Stimulated activated CD8-positive, alpha-beta memory T cell treated with anti-CD3 and anti-CD28 coated beads, Interleukin-12 subunit alpha, Interleukin-12 subunit beta, amount 100 ng/mL, for 4 hours (primary cell): ENCODE data around the gene SNAPC2.

Experiments used
- DNase-seq: peaks from one replicate; pipeline ENCODE4 v3.0.0-alpha.2; 2020; ENCODE audit warnings: low read depth

SNAPC2 gene, protein sequence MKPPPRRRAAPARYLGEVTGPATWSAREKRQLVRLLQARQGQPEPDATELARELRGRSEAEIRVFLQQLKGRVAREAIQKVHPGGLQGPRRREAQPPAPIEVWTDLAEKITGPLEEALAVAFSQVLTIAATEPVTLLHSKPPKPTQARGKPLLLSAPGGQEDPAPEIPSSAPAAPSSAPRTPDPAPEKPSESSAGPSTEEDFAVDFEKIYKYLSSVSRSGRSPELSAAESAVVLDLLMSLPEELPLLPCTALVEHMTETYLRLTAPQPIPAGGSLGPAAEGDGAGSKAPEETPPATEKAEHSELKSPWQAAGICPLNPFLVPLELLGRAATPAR

DNA sequence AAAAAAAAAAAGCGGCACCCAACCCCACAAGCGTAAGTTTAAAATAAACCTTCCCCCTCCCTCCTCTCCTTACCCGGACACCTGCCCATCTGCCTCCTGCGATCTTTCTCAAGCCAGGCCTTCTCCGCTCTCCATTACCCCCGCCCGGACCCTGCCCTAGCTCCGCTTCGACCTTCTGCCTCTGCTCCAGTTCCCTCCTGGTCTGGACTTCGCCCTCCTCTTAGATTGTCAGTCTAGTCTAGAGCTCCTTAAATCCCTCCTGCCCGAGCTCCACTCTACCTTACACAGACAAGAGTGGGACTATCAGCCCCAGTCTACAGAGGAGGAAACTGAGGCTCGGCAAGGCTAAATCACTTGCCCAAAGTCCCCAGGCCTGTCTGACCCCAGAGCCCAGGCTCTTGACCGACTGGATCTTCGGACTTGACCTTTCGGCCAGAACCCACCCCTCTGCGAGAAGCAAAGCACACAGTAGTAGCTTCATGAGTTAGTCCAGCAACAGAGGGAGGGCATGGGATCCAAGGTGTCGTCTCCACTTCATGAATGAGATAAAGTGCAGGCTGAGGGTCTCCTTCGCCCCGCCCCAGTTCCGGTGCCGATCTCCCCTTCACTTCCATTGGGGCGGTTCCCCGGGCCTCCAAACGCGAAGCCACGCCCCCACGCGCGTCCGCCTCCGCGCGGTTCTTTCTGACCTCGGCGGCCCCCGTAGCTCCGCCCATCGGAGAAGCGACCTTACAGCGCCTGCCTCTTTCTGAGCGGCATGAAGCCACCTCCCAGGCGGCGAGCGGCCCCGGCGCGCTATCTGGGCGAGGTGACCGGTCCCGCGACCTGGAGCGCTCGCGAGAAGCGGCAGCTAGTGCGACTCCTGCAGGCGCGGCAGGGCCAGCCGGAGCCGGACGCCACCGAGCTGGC, at the start of gene SNAPC2:
TSS of gene SNAPC2 (plus strand) at position 729 of the 909 bp plus-strand sequence. CDS start at position 758, 29 bp downstream.
- DNase-seq = peak; percentile 93

DNA sequence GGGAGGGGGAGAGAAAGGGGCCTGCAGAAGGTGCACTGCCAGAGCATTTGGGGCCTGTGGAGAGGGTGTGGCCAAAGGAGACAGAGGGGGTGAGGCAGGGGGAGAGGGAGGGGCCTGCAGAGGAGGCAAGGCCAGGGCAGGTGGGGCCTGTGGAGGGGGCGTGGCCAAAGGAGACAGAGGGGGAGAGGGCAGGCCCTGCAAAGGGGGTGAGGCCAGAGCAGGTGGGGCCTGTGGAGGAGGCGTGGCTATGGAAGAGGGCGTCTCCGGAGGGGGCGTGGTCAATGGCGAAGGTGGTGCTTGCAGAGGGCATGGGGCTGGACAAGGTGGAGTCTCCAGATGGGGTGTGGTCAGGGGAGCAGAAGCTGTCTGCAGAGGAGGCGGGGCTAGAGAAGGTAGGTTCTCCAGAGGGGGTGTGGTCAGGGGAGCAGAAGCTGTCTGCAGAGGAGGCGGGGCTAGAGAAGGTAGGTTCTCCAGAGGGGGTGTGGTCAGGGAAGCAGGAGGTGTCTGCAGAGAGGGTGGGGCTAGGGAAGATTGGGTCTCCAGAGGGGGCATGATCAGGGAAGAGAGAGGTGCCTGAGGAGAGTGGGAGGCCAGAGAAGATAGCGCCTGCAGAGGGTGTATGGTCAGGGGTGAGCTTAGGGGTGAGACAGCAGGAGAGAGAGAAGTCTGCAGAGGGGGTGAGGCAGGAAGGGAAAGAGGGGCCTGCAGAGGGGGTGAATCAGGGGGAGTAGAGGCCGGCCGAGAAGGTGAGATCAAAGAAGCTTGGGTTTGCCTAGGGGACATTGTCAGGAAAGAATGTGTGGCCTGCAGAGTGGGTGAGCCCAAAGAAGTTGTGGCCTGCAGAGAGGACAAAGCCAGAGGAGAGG, 49.3 kb upstream of the SNAPC2 start:
- DNase-seq = no peak

DNA sequence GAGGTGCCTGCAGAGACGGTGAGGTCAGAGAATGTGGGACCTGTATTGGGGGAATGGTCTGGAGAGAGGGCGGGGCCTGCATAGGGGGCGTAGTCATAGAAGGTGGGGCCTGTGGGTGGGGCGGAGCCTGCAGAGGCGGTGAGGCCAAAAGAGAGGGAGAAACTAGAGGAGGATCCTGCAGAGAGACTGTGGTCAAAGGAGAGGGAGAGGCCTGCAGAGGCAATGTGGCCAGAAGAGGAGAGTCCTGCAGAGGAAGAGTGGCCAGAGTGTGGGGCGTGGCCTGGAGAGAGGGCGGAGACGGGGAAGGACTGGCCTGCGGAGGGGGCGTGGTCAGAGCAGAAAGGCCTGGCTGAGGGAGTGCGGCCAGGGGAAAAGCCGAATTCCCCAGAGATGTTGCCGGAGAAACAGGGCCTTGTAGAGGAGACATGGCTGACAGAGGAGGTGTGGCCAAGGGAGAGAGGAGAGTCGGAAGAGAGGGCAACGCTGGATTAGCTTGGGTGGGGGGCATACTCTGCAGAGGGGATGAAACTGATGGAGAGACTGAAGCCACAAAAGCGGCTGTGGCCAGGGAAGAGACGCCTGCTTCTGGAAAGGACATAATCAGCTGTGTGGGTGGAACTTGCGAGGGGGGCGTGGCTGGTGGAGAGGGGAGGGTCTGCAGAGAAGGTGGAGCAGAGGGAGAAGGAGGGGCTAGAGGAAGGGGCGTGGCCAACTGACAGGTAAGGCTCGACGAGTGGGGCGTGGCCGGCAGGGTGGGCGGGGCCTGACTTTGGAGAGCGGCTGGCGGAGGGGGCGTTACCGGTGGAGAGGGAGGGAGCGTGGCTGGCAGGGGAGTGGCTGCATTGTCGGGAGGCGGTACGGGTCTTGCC, 48.5 kb upstream of the SNAPC2 start:
- DNase-seq = peak; percentile 45

DNA sequence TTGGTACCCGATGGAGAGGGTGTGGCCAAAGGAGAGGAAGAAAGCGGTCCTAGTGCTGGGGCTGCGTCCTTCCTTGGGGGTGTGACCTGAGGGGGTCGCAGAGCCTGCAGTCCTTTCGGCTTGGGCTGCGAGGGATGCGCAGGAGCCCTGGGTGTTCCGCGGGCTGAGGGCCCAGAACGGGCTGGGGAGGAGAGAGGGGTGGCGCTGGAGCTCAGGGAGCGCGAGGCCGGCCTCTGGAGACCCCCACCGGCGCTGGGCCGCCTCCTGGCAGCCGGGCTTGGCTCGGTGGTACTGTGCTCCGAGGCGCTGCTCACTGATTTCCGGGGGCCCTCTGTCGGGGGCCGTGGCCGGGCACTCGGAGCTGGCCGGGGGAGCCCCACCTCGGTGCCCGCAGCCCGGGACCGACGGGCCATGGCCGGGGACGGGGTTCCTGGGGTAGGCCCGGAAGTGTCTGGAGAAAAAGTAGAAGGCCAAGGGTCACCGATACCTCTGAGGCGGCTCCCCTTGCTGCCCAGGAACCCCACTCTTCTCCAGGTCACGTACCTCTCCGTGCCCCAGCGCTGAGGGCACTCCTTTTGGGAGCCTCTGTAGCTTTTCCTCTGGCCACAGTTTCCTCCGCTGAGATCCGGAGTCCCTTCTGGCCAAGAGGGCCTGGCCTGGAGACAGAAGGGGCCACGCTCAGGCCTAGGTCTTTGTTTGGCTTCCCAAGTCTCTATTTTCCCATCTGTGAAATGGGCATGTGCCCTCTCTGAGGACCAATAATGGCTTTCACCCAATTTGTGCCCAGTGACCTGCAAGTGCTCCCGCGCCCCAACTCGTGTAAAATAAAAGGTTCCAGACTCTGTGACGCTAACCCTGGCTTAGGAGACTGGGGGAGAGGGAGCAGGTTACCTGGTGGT, 47.6 kb upstream of the SNAPC2 start:
- no peak for DNase-seq

DNA sequence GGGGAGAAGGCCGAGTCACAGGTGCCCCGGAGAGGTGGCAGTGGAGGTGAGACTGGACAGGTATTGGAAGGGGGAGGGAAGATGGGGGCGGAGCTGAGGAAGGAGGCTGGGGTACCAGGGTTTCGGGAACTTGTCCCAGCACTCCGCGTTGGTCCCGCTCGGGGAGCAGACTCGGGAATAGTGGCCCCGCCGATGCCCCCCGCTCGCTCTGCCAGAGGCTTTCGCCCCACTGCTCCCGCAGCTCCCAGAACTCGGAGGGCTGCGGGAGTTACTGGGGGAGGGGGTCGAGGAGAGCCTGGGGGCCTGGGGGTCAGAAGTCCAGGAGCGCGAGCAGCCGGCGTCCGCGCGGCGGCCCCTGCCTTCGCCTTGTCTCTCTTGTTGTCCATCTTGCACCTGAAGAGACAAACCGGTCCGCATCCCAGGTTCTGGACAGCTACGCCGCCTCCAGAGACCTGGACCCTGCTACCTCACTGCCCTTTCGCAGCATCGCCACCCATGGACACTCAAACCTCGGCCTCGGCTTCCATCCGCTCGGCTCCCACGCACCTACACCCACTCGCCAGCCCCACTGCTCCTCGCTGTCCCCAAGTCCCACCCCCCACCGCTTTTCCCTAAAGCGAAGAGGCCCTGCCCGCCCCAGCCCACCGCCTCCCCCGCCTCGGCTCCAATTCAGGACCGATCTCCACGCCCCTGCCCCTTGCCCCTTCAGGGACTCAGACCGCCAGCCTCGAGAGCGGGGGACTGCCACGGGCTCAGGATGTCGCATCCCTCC, 46.6 kb upstream of the SNAPC2 start:
- DNase-seq = no peak

DNA sequence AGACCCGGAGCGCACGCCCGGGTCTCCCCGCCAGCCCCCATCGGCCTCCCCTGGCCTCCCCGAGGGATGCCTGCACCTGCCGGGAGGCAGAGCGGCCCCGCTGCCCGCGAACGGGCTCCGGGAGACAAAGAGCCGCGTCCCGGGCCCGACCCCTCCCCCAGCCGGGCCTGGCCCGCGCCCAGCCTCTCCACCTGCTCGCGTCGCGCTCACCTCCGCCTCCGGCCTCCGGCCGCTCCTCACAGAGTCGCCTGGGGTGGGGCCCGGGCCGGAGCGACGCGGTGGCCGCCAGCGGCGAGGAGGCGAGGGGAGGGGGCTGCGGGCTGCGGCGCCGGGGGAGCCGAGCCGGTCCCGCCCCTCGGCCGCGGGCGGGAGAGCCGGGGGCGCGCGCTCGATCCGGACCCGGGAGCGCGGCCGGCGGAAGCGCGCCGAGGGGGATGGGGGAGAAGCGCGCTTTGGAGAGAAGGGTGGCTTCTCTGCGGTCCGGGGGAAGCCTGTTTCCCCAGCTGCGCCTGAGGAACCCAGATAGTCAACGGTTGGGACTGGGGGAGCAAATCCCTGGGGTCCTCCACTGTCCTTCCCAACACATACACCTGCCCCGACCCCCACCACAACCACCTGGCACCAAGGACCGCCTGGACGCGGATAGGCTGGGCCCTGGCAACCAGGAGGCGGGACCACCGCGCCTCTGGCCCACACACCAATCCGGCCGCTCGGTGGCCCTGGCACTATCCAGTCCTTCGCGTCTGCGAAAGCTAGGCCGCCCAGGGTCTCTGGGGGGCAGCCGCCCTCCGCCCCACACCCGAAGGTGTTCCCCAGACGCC, 45.9 kb upstream of the SNAPC2 start, which contains the start of gene PRR36:
TSS of gene PRR36 (minus strand) at position 315 of the 821 bp plus-strand sequence. CDS start 701 bp downstream, outside the sequence.
- DNase-seq = no peak

DNA sequence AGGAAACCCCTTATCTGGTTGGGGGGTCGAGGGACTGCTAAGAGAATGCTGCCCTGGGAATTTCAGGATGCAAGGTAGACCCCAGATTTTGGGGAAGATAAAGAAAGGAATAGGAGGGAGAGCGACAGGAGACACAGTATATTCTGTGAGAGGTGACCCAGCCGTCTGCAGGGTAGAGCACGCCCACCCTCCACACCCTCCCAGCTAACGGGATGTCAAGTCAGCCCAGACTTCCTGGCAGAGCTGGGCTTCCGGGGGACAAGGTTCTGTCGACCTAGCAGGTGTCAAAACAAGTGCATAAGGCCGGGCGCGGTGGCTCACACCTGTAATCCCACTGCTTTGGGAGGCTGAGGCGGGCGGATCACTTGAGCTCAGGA, 45.3 kb upstream of the SNAPC2 start:
- no peak for DNase-seq

DNA sequence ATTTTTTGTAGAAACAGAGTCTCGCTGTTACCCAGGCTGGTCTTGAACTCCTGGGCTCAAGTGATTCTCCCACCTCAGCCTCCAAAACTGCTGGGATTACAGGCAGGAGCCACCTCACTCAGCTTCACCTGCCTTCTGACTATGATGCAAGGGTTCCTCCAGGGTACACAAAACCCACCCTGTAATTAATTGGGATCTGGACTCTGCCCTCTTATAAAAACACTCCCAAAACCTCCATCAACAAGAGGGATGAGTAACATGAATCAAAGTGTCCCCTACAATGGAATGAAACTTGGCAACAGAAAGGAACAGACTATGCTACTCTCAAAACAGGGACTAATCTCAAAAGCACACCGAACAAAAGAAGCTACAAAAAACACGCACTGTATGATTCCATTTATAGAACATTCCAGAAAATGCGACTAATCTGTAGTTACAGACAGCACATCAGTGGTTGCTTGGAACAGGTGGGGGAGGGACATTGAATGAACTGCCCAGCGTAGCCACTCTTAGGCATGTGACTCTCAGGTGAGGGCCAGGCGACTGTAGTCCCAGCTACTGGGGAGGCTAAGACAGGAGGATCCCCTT, 42.8 kb upstream of the SNAPC2 start:
- no peak for DNase-seq

DNA sequence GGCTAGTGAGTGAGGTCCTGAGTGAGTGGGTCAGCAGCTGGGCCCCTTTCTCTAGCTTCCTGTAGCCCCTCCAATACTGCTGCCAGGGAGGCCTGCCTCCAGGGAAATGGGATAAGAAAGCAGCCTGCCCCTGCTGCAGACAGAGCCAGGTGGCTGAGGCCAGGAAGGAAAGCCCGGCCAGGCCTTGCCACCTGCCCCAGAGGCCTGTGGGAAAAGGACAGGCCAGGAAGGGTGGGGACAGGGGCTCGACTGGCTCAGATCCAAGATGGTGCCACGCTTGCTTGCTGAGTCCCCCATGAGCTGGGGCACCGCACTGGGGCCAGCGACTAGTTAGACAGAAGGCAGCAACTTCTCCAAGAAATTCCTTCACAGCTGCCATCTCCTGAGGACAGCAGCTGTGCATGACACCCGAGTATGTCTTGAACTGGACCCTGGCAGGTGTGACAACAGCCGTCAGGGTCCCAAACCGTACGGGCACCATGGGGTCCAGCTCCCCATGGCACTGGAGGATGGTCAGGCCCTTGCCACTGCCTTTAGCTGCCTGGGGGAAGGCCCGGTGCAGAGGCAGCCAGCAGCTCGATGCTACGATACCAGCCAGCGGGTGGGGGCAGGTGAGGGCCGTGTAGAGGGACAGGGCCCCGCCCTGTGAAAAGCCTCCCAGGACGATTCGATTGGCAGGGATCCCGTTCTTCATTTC, 40.9 kb upstream of the SNAPC2 start:
- DNase-seq = no peak

DNA sequence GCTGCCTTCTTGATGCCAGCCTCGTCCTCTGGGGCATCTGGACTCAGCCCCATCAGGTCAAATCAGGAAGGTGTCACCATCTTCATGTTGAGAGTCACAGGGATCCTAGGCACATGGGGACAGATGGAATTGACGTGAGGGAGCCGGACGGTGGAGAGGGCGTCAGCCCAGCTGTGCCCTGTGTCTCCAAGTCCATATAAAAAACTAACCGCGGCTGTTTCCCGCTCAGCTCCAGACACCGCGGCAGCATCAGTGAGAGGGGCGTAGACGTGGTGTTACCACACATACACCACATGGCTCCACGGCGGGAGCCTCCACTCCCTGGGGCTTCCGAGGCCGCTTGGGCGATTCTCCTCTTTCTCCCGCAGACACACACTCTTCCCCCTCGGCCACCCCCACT, 40.3 kb upstream of the SNAPC2 start:
- no peak for DNase-seq

DNA sequence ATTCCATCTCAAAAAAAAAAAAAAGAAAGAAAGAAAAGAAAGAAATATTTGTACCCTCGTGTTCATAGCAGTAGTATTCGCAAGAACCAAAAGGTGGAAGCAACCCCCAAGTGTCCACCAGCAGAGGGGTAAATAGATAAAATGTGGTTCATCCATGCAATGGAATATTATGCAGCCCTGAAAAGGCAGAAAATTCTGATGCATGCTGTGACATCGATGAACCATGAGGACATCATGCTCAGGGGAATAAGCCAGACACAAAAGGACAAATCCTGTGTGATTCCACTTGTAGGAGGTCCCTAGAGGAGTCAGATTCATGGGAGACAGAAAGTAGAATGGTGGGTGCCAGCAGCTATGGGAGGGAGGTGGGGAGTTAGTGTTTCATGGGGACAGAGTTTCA, 38.2 kb upstream of the SNAPC2 start:
- no peak for DNase-seq

DNA sequence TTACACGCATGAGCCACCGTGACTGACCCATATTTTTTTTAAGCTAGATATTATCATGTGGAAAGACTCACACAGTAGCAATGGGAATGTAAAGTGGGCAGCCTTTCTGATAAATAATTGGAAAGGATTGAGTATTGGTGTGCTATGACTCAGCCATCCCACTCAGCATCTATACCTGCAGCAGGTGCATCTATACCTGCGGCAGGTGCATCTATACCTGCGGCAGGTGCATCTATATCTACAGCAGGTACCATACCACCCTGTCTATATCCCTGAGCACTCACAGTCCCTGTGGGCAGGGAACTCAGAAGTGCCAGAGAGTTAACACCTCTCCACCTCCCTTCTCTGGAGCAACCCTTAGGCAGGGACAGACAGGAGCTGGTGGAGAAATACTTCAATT, 37.0 kb upstream of the SNAPC2 start:
- no peak for DNase-seq

DNA sequence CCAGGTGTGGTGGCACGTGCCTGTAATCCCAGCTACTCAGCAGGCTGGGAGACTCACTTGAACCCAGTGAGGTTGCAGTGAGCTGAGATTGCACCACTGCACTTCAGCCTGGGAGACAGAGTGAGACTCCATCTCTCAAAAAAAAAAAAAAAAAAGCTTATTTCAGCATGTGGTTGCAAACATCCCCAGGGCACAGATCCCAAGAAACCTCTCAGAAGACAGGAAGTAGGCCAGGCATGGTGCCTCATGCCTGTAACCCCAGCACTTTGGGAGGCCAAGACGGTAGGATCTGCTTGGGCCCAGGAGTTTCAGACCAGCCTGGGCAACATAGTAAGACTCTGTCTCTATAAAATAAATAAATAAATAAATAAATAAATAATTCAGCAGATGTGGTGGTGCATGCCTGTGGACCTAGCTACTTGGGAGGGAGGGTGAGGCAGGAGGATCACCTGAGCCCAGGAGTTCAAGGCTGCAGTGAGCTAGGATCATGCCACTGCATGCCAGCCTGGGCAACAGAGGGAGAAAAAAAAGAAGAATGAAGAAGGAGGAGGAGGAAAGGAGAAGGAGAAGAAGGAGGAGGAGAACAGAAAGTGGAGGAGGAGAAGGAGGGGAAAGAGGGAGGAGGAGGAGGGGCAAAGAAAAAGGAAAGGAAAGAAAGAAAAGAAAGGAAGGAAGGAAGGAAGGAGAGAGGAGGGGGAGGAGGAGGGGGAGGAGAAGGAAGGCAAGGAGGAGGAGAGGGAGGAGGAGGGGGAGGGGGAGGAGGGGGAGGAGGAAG, 36.2 kb upstream of the SNAPC2 start:
- no peak for DNase-seq

DNA sequence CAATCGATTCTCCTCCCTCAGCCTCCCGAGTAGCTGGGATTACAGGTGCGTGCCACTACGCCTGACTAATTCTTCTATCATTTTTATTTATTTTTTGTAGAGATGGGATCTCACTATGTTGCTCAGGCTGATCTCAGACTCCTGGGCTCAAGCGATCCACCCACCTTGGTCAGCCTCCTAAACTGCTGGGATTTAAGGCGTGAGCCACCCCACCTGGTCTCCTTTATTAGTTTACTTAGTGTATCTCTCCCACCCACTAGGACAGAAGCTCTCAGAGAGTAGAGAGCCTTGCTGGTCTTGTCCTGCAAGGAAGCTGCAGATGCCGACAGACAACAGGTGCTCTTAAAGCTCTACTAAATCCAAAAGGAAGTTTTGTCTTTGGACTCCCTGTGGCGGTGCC, 34.3 kb upstream of the SNAPC2 start:
- no peak for DNase-seq

DNA sequence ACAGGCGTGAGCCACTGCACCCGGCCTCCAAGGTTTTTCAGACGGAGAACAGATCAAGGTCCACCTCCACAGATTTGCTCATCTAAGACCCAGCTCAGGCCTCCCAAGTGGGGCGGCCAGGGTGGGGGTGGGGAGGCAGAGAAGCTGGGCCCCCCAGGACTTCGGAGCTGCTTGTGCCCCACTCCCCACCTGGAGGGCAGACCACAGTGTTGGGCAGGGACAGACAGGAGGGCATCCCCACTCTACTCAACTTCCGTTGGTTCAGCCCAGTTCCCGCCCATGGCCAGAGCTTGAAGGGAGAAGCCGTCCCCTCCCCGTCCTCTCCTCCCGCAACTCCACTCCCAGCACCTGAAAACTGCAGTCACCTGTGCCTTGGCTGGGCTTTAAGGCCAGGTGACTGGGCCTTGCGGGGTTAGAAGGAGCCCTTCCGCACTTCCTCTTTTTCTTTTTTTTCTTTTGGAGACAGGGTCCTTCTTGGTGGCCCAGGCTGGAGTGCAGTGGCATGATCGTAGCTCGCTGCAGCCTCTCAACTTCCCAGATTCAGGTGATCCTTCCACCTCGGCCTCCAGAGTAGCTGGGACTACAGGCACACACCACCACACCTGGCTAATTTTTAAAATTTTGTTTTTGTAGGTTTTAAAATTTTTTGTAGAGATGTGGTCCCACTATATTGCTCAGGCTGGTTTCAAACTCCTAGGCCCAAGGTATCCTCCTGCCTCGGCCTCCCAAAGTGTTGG, 32.6 kb upstream of the SNAPC2 start:
- no peak for DNase-seq
